Measurements from ENCODE around the gene COG8.

COG8 gene

DNA sequence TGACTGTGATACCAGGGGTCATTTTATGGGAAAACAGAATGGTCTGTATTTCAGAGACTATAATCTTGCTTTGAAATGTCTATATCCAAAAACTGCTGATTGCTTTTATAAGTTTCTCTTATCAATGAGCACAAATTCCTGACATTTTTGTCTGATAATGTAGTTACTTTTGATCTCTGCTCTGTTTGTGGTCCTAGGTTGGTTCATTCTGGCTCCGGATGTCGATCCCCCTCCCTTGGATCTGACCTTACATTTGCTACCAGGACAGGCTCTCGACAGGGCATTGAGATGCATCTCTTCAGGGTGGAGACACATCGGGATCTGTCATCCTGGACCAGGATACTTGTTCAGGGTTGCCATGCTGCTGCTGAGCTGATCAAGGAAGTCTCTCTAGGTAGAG lies 55.5 kb downstream of the COG8 start:
- DNase-seq = no peak

DNA sequence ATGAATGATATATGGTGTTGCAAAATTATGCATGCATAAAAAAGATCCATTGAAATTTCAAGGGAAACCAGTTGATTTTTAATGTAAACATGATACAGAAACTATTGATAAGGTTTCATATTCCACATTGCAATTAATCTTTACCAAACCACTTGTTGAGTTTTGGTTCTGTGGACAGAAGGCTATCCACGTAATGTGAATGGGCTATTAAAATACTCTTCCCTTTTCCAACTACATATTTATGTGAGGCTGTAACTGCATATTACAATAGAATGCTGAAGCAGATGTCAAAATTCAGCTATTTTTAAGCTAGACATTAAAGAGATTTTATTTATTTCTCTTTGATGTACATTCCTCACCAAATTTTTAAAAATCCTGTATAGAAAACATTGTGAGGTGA lies 62.0 kb downstream of the COG8 start:
- no peak for DNase-seq

All from CD4-positive, alpha-beta T cell treated with Interleukin-17A for 4 hours (primary cell).